NCI-H2171 (cell line): ENCODE measurements around the gene TIGAR.
A peak's percentile ranks its signal among the peaks of the same experiment; 100 is the strongest.

ENCODE experiments used
- DNase-seq: peaks from one replicate; lab custom pipeline; 2025; lab: John Stamatoyannopoulos, UW

The TIGAR gene

DNA sequence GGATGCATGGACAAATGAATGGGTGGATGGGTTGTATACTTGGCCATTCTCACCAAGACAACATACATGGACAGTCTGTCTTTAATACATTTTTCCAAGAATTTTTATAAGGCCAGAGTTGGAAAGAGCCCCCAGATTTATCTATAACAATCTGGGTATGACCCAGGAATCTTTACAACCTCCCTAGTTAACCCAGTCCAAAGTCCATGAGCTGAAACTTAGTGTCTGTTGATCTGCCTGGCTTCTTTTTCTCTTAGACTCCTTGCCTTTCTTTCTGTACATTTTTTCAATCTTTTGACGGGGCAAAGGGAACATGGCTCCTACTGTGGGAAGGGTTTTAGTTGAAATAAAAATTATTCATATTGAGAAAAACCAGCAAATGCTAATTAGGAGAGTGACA, 57.8 kb downstream of the TIGAR start:
- no peak for DNase-seq

DNA sequence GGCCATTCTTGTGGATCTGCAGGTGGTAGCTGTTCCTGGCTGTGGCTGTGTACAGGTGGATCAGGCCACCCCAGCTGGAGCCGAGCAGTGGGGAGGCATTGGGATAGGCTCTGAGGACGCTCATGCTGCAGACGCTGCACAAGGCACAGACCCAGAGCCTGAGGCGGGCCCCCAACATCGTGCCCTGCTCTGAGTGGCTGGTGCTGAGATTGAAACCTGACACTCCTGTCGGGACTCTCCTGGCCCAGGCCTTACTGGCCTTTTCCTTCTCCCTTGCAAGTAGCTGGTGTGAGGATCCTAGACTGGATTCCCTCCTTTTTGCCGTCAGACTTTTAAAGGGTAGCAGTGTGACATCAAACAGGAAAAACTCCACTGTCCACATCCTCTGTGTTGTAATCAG, 58.4 kb downstream of the TIGAR start, which contains the start of gene FGF23:
FGF23 (minus strand) TSS at position 308 of the 400 bp plus-strand sequence; CDS start at position 178, 130 bp downstream.
- peak; percentile 9 for DNase-seq

DNA sequence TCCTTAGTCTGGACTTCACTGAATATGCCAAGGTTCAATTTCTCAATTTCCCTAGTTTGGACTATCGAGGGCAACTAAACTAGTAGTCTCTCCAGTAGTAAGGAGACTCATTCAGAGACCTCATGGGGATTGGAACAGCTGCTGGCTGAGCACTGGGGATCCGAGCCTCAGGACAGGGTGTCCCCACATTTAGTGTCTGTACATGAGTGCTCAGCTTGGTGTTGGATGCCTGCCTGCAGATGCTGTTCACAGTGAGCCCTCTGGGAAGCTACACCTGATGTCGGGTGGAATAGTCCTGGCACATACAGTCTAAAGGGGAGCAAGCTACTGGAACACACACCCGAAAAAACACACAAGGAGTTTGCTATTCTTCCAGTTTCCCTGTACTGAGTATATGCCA, 59.3 kb downstream of the TIGAR start:
- no peak for DNase-seq

DNA sequence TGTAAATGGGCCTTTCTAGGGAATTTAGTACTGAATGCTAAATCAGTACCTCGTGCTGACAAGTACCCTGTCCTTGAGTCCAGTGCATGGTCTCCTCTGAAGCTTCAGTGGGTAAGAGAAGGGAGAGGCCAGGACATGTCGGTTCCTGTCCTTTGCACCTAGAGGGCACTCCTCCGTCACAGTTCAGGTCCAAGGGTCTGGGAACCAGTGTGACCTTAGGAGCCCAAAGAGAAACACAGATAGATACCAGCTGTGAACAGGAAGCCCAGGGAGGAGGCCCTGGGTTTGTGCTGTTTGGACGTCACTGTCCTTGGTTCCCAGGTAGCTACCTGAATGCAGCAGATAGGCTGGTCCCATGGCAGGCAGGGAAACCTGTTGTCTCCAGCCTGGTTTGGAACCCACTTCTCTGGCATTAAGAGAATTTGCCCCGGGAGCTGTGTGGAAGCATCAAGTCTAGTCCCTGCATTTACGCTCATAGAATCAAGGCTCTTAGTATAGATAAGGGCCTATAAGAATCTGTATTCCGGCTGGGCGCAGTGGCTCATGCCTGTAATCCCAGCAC, 62.4 kb downstream of the TIGAR start:
- no peak for DNase-seq

DNA sequence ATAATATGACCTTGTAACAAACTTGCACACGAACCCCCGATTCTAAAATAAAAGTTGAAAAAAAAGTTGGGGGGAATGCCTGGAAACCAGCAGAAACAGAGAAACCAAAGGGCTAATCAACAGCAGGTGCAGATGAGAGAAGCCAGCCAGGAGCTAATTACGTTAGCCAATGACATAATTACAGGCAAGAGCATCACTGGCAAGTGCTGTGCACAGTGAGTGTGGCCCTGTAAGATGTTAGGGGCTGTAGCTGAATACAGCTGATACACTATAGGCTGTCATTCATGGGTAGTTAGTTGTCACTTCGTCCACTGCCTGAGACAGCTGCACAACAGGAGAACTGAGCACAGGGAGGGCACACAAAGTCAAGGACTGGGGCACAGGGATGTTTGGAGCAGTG, 65.8 kb downstream of the TIGAR start:
- no peak for DNase-seq

DNA sequence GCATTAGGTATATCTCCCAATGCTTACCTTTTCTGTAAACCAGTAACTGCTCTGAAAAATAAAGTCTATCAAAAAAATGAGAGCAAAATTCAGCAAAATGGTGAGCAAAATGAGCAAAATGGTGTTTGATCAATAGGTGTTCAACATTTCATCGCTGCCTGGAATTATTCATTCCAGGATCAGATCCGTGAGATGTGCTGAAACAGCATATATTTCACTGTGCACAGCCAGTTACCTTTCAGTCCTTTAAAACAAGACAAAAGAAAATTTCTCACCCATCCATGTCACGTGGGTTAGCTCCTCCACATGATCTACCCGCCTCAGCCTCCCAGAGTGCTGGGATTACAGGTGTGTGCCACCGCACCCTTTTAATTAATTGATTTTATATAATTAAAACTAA, 66.6 kb downstream of the TIGAR start:
- no peak for DNase-seq

DNA sequence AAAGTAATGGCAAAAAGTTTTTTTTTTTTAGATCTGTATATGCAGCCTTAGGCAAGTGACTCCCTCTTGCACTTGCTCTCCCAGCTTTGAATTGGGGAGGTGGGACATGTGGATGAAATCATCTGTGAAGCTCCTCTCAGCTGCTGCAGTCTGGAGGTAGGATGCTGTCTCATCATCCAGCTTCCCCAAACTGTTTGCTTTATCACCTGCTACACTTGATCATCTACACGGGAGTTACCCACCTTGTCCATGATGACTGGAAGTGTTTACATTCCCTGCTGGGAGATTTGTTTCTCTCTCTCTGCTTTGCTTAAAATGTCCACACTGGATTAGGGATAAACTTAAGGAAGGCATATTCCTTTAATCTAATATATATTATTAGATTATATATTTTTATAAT, 67.0 kb downstream of the TIGAR start:
- no peak for DNase-seq

DNA sequence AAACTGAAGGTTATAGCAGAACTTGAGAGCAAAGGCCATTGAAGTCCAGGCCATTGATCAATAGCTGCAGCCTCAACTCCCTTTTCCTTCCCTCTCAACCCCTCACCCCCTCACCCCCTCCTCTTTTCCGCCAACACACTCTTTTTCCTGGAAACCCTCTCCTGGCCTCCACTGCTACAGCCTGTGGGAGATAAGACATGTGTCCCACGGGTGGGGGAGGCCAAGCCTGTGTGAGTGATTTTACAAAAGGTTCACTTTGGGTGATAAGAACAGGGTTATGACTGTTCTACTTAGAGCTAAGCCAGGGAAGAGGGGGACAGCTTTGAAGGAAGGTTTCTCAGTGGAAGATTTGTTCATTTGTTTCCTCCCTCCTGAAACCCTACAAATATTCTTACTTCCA, 67.6 kb downstream of the TIGAR start:
- DNase-seq: no peak

DNA sequence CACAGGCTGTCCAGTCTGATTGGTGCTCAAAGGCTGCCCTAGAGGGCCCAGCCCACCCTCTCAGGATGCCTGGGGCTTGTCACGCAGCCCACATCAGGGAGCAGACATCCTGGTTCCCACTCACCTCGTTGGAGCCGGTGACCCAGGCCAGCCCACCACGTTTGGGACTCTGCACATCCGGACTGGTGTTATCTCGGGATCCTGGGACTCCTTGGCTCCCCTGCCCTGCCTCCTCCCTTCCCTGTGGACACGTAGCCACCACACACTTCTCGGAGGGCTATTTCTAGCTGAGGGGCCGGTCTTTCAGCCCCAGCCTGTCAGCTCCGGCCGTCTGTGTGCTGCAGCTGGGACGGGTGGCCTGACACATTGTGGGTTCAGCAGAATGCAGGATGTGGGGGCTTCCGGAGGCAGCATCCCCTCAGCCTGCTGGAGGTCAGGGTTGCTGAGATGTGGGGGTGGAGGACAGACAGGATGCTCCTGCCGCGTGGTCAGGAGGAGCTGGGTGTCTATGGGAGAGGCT, 71.3 kb downstream of the TIGAR start:
- DNase-seq: no peak

DNA sequence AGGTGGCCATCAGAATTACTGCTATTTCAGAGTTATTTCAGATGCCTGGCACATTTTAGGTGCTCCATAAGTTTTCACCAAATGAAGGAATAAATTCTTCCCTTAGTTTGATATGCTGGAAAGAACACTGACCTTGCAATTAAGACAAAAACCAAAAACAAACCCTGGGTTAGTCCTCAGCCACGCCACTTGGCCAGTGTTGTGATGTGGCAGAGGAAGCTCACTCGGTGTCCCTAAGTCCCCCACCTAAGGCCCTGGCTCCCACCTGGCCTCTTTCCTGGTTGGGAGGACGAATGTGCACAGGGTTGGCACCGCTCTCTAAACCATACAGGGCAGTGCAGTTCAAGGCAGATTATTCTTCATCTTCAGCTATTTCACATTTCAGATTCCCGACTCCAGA, 72.2 kb downstream of the TIGAR start:
- DNase-seq: no peak

DNA sequence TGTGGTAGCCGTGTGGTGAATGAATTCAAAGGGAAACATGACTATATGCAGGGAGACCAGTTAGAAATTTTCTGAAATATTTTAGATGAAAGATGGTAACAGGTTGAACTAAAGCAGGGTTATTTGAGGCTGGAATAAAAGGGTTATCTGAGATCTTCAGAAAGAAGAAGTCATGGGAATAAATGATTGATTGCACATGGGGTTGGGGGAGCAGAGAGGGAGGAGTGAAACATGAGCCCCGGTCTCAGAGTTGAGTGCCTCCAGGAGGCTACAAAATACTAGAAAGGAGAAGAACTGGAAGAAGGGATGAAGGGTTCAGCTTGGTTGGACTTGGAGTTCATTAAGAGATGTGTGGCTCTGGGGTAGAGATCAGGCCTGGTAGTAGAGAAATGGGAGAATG, 74.8 kb downstream of the TIGAR start:
- no peak for DNase-seq

DNA sequence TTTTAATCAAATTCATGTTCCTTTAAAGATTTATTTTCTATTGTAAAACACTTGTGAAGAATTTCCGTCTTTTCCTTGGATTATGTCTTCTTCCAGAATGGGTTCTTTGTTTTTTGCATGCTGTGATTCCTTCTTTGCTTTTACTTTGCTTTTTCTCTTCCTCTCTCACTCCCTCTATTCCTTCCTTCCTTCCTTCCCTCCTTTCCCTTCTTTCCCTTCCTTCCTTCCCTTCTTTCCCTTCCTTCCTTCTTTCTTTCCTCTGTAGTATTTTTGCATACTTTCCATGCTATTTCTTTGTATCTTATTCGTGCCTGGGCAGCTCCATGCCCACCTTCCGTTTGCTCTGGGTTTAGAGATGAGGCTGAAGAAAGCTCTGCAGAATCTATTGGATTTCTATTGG, 80.1 kb downstream of the TIGAR start:
- no peak for DNase-seq

DNA sequence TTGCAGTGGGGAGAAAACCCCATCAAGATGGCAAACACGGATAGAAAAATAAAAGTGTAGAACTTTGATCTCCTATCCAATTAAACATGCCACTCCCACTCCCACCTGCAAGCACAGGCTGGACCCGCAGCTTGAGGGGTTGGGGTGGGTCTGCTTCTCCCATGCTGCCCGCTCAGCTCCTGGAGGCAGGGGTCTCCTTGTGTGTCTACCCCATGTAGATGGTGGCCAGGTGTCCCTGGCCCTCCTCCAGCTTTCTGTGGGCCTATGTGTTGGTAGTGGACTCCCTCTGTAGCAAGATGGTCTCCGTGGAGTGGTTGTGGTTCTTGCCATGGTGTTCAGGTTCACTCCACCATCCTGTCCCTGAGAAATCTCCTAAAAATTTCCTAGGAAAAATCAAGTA, 82.0 kb downstream of the TIGAR start:
- no peak for DNase-seq
